ENCODE data around the gene NHERF2. TPM values are rescaled to one million over a fixed set of nuclear protein-coding genes. Genes with fewer than 3 reads are reported as not detected.

The NHERF2 gene
- 100 to 1,000 TPM; 129 to 284 (median 186) TPM for total RNA-seq
- long read RNA-seq, transcript SLC9A3R2-205 (5 exons, 1,087 nt), result major isoform, 6 of 13 reads
- long read RNA-seq, partial matches to known transcripts, result 4 of 13 reads
- long read RNA-seq, other reads (novel, unspliced or antisense), result 1 of 13 reads

DNA sequence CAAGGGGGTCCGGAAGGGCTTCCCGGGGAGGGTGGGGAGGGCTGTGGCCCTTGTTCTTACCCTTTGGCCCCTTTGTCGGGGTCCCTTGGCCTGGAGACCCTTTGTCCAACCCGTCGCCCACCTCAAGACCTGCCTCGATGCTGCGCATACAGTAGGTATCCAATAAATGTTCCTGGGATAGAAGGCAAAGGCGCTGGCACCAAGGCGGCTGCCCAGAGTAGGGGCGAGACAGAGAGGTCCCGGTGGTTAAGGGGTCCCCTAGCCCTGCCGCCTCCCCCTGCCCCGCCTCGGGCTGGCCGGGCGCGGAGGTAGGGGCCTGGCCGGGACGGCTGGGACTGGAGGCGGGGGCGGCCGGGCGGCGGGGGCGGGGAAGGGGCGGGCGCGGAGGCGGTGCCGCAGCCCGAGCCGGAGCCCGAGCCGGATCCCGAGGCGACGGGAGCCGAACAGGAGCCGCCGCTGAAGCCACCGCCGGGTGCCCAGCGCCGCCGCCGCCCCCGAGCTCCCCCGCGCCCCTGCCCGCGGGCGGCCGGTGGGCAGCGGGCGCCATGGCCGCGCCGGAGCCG lies at the start of gene NHERF2:
Gene NHERF2 (plus strand): TSS at position 442 of the 563 bp plus-strand sequence. CDS start 104 bp downstream, at position 546.
- Histone ChIP-seq H3K9me3 (no peaks in the 10 kb centered on the region), H3K27ac (peak within 1 kb of the TSS; percentile 46 to 60 (median 53)), H3K36me3 (peaks cover 0 to 15% (median 0%) of the 10 kb centered on the region in 4 donors), H3K4me3 (peak within 1 kb of the TSS; percentile 76 to 85 (median 82)), H3K27me3 (no peaks in the 10 kb centered on the region), H3K4me1 (peaks cover 0 to 47% (median 20%) of the 10 kb centered on the region in 4 donors)
- ATAC-seq (peak; percentile 19 to 51 (median 37)), DNase-seq (peak; percentile 70 to 73 (median 71))
- no peak for TF ChIP-seq POLR2A (IDR thresholded peaks at IDR 0.05)
- TF ChIP-seq, protein P1, sequence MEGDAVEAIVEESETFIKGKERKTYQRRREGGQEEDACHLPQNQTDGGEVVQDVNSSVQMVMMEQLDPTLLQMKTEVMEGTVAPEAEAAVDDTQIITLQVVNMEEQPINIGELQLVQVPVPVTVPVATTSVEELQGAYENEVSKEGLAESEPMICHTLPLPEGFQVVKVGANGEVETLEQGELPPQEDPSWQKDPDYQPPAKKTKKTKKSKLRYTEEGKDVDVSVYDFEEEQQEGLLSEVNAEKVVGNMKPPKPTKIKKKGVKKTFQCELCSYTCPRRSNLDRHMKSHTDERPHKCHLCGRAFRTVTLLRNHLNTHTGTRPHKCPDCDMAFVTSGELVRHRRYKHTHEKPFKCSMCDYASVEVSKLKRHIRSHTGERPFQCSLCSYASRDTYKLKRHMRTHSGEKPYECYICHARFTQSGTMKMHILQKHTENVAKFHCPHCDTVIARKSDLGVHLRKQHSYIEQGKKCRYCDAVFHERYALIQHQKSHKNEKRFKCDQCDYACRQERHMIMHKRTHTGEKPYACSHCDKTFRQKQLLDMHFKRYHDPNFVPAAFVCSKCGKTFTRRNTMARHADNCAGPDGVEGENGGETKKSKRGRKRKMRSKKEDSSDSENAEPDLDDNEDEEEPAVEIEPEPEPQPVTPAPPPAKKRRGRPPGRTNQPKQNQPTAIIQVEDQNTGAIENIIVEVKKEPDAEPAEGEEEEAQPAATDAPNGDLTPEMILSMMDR (IDR thresholded peaks at IDR 0.05), result no peak
- intact Hi-C loops (cut with DNase I), result loop anchor here in 1 of 2 donors (5.0 kb wide), 1 partner anchor 121 kb away; the partner anchor contains the start of gene RAB26
- WGBS (ENCODE audit: insufficient coverage, low coverage, low lambda C conversion rate, missing lambda C conversion rate), result 20% methylated on average over 1 of the region's 59 CpGs

DNA sequence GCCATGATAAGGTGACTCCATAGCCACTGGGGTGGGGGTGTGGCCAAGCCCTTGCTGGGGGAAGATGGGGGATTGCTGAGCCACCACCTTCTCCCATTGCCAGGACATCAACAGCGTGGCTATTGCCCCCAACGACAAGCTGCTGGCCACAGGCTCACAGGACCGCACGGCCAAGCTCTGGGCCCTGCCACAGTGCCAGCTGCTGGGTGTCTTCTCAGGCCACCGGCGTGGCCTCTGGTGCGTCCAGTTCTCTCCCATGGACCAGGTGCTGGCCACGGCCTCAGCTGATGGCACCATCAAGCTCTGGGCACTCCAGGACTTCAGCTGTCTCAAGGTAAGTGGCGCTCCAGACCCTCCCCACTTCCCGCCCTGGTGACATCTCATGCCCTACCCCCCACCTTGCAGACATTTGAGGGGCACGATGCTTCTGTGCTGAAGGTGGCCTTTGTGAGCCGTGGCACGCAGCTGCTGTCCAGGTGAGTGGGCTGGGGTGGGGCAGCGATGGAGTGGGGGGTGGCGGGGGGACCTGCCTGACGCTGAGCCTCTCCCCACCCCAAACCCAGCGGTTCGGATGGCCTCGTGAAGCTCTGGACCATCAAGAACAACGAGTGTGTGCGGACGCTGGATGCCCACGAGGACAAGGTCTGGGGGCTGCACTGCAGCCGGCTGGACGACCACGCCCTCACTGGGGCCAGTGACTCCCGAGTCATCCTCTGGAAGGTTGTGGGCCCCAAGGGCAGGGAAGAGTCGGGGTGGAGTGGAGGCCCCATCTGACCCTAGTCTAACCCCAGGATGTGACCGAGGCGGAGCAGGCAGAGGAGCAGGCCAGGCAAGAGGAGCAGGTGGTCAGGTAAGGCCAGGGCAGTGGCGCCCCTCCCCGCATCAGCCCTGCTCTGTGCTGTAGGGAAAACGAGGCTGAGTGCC lies 49.5 kb upstream of the NHERF2 start:
- no peak overlapping the region for H3K27ac ChIP-seq
- ATAC-seq, result no peak
- WGBS (ENCODE audit: insufficient coverage, low coverage, low lambda C conversion rate, missing lambda C conversion rate), result 97% methylated on average over 11 of the region's 33 CpGs
- DNase-seq, result no peak
- H3K9me3 ChIP-seq, result no peaks in the 10 kb centered on the region
- H3K27me3 ChIP-seq, result no peaks in the 10 kb centered on the region
- no peak overlapping the region for H3K4me3 ChIP-seq
- TF ChIP-seq, protein P1 (IDR thresholded peaks at IDR 0.05), result no peak
- no peak for TF ChIP-seq POLR2A (IDR thresholded peaks at IDR 0.05)
- peaks cover 0 to 33% (median 10%) of the 10 kb centered on the region in 4 donors for H3K36me3 ChIP-seq
- peaks cover 0 to 11% (median 5%) of the 10 kb centered on the region in 4 donors for H3K4me1 ChIP-seq
- intact Hi-C loops (cut with DNase I), result no loop called here

DNA sequence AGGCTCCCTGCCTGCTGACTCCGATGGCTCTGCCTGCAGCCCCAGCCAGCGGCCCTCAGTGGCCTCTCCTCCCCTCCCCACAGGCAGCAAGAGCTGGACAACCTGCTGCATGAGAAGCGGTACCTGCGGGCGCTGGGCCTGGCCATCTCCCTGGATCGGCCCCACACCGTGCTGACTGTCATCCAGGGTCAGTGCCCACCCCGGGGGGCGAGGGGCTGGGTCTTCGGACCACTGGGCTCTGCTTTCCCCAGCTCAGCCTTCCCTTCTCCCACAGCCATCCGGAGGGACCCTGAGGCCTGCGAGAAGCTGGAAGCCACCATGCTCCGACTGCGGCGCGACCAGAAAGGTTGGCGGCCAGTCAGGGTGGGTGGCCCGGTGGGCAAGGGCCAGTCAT lies 48.8 kb upstream of the NHERF2 start:
- ATAC-seq (no peak), DNase-seq (no peak)
- no peak overlapping the region for H3K27ac ChIP-seq
- intact Hi-C loops (cut with DNase I), result no loop called here
- H3K9me3 ChIP-seq, result no peaks in the 10 kb centered on the region
- no peak overlapping the region for H3K4me3 ChIP-seq
- TF ChIP-seq POLR2A (IDR thresholded peaks at IDR 0.05), result no peak
- TF ChIP-seq, protein P1 (IDR thresholded peaks at IDR 0.05), result no peak
- H3K27me3 ChIP-seq, result no peaks in the 10 kb centered on the region
- peaks cover 0 to 33% (median 10%) of the 10 kb centered on the region in 4 donors for H3K36me3 ChIP-seq
- no CpG with 5 or more reads among the region's 18 CpGs for WGBS (ENCODE audit: insufficient coverage, low coverage, low lambda C conversion rate, missing lambda C conversion rate)
- H3K4me1 ChIP-seq, result peaks cover 0 to 8% (median 3%) of the 10 kb centered on the region in 4 donors

DNA sequence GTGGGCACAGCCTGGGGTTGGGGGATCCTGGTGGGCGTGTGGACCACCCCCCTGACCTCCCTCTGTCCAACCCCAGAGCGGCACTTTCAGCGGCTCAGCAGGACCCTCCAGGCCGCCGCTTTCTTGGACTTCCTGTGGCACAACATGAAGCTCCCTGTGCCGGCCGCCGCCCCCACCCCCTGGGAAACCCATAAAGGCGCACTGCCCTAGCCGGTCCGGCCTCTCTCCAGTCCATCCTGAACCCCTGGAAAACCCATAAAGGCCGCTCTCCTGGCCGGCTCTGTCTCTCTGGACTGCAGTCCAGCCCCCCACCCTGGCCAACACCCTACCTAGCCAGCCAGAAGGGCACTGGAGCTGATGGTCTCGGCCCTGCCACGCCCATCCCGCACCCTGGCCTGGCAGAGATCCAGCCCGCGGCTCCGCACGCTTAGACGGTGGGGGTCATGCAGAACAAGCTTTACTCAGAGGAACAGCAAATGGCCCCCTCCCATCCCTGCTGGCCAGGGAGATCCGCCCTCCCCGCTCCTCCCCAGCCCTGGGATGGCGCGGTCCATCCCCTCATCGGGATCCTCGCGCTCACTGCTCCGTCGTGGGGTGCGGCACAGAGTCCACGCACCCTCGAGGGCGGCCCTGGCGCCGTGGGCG lies 48.1 kb upstream of the NHERF2 start:
- TF ChIP-seq, protein P1 (IDR thresholded peaks at IDR 0.05), result no peak
- TF ChIP-seq POLR2A (IDR thresholded peaks at IDR 0.05), result no peak
- intact Hi-C loops (cut with DNase I), result no loop called here
- ATAC-seq (no peak), DNase-seq (no peak)
- H3K27ac ChIP-seq, result no peak overlapping the region
- H3K36me3 ChIP-seq, result peaks cover 0 to 33% (median 10%) of the 10 kb centered on the region in 4 donors
- peaks cover 0 to 10% (median 3%) of the 10 kb centered on the region in 4 donors for H3K4me1 ChIP-seq
- H3K9me3 ChIP-seq, result no peaks in the 10 kb centered on the region
- H3K4me3 ChIP-seq, result no peak overlapping the region
- H3K27me3 ChIP-seq, result no peaks in the 10 kb centered on the region
- WGBS (ENCODE audit: insufficient coverage, low coverage, low lambda C conversion rate, missing lambda C conversion rate), result 70% methylated on average over 4 of the region's 37 CpGs
